WTC11 (cell line): Measurements from ENCODE around the gene SLC25A30.

Source experiments
- ATF2 ChIP-seq: sonication (generic); formaldehyde crosslinking; IDR thresholded peaks from 2 replicates; pipeline ENCODE4 v1.8.1; 2022; ENCODE audit warnings: low read depth, missing genetic modification reagents, borderline replicate concordance
- CREM ChIP-seq: sonication (generic); formaldehyde crosslinking; IDR thresholded peaks from 2 replicates; pipeline ENCODE4 v1.8.1; 2022; ENCODE audit warnings: mild to moderate bottlenecking, missing genetic modification reagents, moderate library complexity
- CTCF ChIP-seq: fragments of 200-600 bp; IDR thresholded peaks from 2 replicates; pipeline ENCODE4 v1.8.0; 2022; ENCODE audit warnings: antibody characterized with exemption
- ESRRA ChIP-seq: sonication (generic); formaldehyde crosslinking; IDR thresholded peaks from 2 replicates; pipeline ENCODE4 v1.8.1; 2022; ENCODE audit warnings: mild to moderate bottlenecking, missing genetic modification reagents, borderline replicate concordance
- KAT7 ChIP-seq: sonication (generic); formaldehyde crosslinking; IDR thresholded peaks from 2 replicates; pipeline ENCODE4 v1.8.1; 2023; ENCODE audit warnings: missing genetic modification reagents, mild to moderate bottlenecking, borderline replicate concordance
- MAX ChIP-seq: sonication (generic); formaldehyde crosslinking; IDR thresholded peaks from 2 replicates; pipeline ENCODE4 v1.8.0; 2022; ENCODE audit warnings: mild to moderate bottlenecking, missing genetic modification reagents
- TCF7 ChIP-seq: sonication (generic); formaldehyde crosslinking; IDR thresholded peaks from 2 replicates; pipeline ENCODE4 v1.8.0; 2022; ENCODE audit warnings: mild to moderate bottlenecking, low read depth, missing genetic modification reagents, moderate library complexity
- TP53 ChIP-seq: sonication (generic); formaldehyde crosslinking; IDR thresholded peaks from 2 replicates; pipeline ENCODE4 v1.8.1; 2023; ENCODE audit warnings: mild to moderate bottlenecking, missing genetic modification reagents
- ZNF317 ChIP-seq: sonication (generic); formaldehyde crosslinking; IDR thresholded peaks from 2 replicates; pipeline ENCODE4 v1.8.1; 2023; ENCODE audit warnings: low read depth, mild to moderate bottlenecking, moderate library complexity, missing genetic modification reagents, borderline replicate concordance

- TF ChIP-seq ATF2 (no peak), ZNF317 (CRISPR knock-in tag) (no peak), CTCF (no peak), CREM (no peak), TP53 (CRISPR knock-in tag) (no peak), ESRRA (no peak), TCF7 (CRISPR knock-in tag) (no peak), MAX (CRISPR knock-in tag) (no peak), KAT7 (CRISPR knock-in tag) (no peak)
Measured at GRCh38 chr13:45384474-45385174, 33.5 kb downstream of the SLC25A30 start.
